ACC112 (cell line): Measurements from ENCODE around the gene PTPRG.
A peak's percentile ranks its signal among the peaks of the same experiment; 100 is the strongest.

Experiments used
- H2AFZ ChIP-seq: fragments of 200-600 bp; sonication (generic); one replicate; pipeline ENCODE4 v1.6.0; 2017; ENCODE audit warnings: antibody characterized with exemption, low read length; ENCODE audit not compliant: unreplicated experiment
- H3K27ac ChIP-seq: fragments of 200-600 bp; sonication (generic); 2 replicates; pipeline ENCODE4 v1.5.1; 2014; ENCODE audit warnings: low read depth, mild to moderate bottlenecking, antibody characterized with exemption, low read length, moderate library complexity
- H3K27me3 ChIP-seq: fragments of 200-600 bp; sonication (generic); 2 replicates; pipeline ENCODE4 v1.6.1; 2014; ENCODE audit warnings: mild to moderate bottlenecking, antibody characterized with exemption, low read length, moderate library complexity, mixed read lengths; ENCODE audit not compliant: insufficient read depth
- H3K36me3 ChIP-seq: fragments of 200-600 bp; sonication (generic); 2 replicates; pipeline ENCODE4 v1.6.1; 2016; ENCODE audit warnings: mild to moderate bottlenecking, antibody characterized with exemption, low read length, moderate library complexity, mixed read lengths; ENCODE audit not compliant: insufficient read depth
- H3K4me1 ChIP-seq: fragments of 200-600 bp; sonication (generic); one replicate; pipeline ENCODE4 v1.6.1; 2016; ENCODE audit warnings: low read length, mixed read lengths; ENCODE audit not compliant: insufficient read depth, unreplicated experiment, control insufficient read depth
- H3K4me3 ChIP-seq: fragments of 200-600 bp; sonication (generic); 2 replicates; pipeline ENCODE4 v1.5.1; 2014; ENCODE audit warnings: mild to moderate bottlenecking, low read depth, low read length
- H3K79me2 ChIP-seq: fragments of 200-600 bp; sonication (generic); one replicate; pipeline ENCODE4 v1.6.0; 2016; ENCODE audit warnings: low read length; ENCODE audit not compliant: control insufficient read depth, unreplicated experiment, insufficient read depth

Gene PTPRG

DNA sequence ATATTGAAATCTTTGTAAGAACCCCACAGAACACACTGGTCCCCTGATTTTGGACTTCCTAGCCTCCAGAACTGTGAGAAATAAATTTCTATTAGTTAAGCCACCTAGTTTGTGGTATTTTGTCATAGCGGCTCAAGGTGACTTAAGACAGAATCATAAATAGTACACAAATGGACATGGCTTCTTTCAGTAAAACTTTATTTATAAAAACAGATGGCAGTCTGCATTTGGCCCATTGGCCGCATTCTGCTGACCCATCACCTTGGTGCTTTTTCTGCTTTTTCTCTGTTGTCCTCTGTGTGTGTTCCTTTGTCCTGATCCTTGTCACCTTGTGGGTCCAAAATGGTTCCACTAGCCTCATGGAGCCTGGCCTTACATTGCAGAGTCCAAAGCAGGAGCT, 363.6 kb downstream of the PTPRG start:
- peaks cover 16% of the 10 kb centered on the region for H3K4me1 ChIP-seq
- H3K4me3 ChIP-seq: no peak overlapping the region
- peaks cover 3% of the 10 kb centered on the region for H3K79me2 ChIP-seq
- H3K36me3 ChIP-seq: no peaks in the 10 kb centered on the region
- H3K27ac ChIP-seq: no peak overlapping the region
- H3K27me3 ChIP-seq: no peaks in the 10 kb centered on the region
- no peak overlapping the region for H2AFZ ChIP-seq

DNA sequence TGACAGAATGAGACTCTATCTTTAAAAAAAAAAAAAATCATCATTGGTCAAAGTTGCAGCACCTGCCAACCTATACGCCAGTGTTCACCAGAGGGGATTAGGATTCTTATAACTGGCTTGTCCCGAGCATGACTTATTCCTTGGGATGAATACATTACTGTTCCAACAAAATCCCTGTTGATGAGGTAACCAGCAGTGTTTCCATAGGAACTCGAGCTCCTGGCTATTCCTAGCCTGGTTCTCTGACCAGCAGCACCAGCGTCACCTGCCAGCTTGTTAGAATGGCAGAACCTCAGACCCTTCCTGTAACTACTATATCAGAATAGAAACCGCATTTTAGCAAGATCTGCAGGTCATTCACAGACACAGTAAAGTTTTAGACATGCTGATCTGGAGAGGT, 364.4 kb downstream of the PTPRG start:
- H3K4me3 ChIP-seq: no peak overlapping the region
- H2AFZ ChIP-seq: no peak overlapping the region
- H3K27ac ChIP-seq: no peak overlapping the region
- H3K36me3 ChIP-seq: no peaks in the 10 kb centered on the region
- no peaks in the 10 kb centered on the region for H3K27me3 ChIP-seq
- peaks cover 16% of the 10 kb centered on the region for H3K4me1 ChIP-seq
- peaks cover 3% of the 10 kb centered on the region for H3K79me2 ChIP-seq

DNA sequence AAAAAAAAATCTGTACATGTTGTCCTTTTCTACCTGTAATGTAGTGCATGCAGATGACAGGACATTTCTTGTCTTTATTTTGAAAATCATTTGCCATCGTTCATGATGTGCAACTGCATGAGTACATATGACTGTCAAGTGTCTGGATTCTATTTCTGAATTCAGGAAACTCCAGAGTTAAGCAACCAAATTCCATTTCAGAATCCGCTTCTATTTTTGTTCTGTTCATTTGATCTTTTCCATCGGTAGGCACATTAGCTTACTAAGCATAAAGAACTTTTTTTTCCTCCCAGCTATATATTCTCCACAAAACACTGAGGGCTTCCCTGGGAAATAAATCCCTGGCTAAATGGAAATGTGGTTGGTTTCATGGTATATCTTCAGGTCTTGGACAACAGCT, 365.6 kb downstream of the PTPRG start:
- H3K4me3 ChIP-seq: no peak overlapping the region
- peak overlapping the region; percentile 78 for H3K27ac ChIP-seq
- no peaks in the 10 kb centered on the region for H3K27me3 ChIP-seq
- peaks cover 16% of the 10 kb centered on the region for H3K4me1 ChIP-seq
- no peak overlapping the region for H2AFZ ChIP-seq
- no peaks in the 10 kb centered on the region for H3K36me3 ChIP-seq
- peaks cover 3% of the 10 kb centered on the region for H3K79me2 ChIP-seq

DNA sequence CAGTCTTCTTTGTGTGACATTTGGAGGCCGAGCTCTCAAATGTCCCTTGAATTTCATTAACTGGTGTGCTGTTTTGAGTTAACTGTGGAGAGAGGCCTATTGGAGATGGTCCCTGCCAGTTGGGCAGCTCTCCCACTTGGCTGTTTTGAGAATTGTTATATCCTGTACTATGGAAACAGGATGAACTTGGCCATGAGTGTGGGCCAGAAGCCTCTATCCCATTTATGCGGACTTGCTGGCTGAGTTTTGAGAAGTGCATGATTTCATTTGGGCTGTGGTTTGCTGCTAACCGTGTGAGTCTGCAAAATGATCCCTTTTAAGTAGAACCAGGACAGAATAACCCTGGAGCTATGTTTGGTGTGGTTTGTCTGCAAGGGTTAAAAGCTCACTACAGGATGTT, 366.0 kb downstream of the PTPRG start:
- Histone ChIP-seq H3K27ac (peak overlapping the region; percentile 78), H3K4me3 (no peak overlapping the region), H3K36me3 (no peaks in the 10 kb centered on the region), H3K79me2 (peaks cover 3% of the 10 kb centered on the region), H3K27me3 (no peaks in the 10 kb centered on the region), H3K4me1 (peaks cover 16% of the 10 kb centered on the region), H2AFZ (no peak overlapping the region)

DNA sequence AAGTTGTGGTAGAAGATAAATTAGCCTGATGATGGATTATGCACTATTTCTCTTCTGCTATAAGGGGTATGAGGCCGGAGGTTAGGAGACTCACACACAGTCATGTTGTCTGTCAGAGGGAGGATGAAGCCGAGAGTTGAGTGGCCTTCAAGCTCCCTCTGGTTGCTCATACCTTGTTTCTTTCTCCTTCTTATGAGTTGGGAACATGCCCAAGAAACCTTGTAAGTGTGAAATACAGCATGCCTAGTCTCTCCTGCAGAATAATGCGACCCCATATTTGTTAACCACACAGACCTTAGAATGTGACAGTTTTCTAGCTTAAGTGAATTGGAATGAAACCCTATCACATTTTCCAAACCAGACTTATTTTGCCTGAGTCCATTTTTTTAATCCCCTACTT, 366.7 kb downstream of the PTPRG start:
- H3K4me3 ChIP-seq: no peak overlapping the region
- H3K27me3 ChIP-seq: no peaks in the 10 kb centered on the region
- H3K27ac ChIP-seq: peak overlapping the region; percentile 78
- peaks cover 16% of the 10 kb centered on the region for H3K4me1 ChIP-seq
- no peaks in the 10 kb centered on the region for H3K36me3 ChIP-seq
- H3K79me2 ChIP-seq: peaks cover 3% of the 10 kb centered on the region
- no peak overlapping the region for H2AFZ ChIP-seq

DNA sequence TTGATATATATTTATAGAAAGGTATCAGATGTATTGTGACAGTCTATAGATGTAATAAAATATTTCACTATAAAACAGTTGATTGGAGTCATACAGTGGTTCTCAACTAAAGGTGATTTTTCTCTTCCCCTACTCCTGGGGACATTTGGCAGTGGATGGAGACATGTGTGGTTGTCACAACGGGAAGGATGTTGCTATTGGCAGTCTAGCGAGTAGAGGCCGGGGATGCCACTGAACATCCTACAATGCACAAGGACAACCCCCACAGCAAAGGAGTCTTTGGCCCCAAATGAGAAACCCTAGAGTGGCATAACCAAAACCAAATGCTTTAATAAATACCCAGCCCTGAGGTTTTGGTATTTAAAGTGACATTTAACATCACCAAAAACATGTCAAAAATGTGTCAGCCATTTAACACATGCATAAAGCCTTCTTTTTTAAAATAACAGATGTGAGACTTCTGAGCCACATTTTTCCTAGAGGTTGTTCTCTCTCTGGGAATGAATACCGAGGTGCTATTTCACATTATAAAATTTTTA, 367.5 kb downstream of the PTPRG start:
- Histone ChIP-seq H2AFZ (no peak overlapping the region), H3K36me3 (no peaks in the 10 kb centered on the region), H3K4me3 (no peak overlapping the region), H3K27ac (no peak overlapping the region), H3K27me3 (no peaks in the 10 kb centered on the region), H3K79me2 (peaks cover 3% of the 10 kb centered on the region), H3K4me1 (peaks cover 16% of the 10 kb centered on the region)

DNA sequence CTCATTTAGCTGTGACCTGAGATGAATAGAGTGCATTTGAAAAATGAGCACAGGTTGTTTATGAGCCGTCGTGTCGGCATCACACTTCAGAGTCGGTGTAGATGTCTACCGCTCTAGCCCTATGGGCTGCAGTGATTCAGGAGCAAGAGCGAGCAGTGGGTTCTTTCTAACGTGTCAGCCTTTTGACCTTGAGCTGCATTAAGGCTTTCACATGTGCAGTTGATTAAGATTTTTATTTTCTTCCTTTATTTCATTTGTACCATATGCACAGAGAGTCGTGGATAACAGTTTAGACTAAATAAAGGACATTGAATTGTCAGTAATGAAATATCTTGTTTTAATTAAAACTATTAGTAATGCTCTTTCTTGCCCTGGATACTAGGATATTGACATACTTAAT, 368.2 kb downstream of the PTPRG start:
- Histone ChIP-seq H3K27me3 (no peaks in the 10 kb centered on the region), H3K36me3 (no peaks in the 10 kb centered on the region), H3K4me1 (peaks cover 16% of the 10 kb centered on the region), H3K27ac (no peak overlapping the region), H3K4me3 (no peak overlapping the region), H2AFZ (no peak overlapping the region), H3K79me2 (peaks cover 3% of the 10 kb centered on the region)

DNA sequence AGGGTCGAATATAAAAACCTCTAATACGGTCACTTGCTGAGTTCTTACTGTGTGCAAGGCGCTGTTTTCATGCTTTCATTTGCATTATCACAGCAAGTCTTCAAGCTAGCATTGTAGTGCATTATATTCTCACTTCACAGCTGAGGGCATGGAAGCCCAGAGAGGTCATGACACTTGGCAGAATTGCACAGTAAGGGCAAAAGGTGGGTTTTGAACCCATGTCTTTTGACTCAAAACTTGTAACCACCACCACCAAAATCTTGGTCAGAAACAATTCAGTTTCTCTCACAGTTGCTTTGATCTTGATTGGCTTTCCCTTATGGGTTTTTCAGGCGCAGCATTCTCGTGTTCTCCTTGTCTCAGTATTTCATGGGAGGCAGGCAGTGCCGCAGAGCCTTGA, 371.1 kb downstream of the PTPRG start:
- peaks cover 4% of the 10 kb centered on the region for H3K4me1 ChIP-seq
- no peak overlapping the region for H2AFZ ChIP-seq
- H3K79me2 ChIP-seq: peaks cover 3% of the 10 kb centered on the region
- no peak overlapping the region for H3K4me3 ChIP-seq
- H3K27me3 ChIP-seq: no peaks in the 10 kb centered on the region
- H3K27ac ChIP-seq: no peak overlapping the region
- no peaks in the 10 kb centered on the region for H3K36me3 ChIP-seq

DNA sequence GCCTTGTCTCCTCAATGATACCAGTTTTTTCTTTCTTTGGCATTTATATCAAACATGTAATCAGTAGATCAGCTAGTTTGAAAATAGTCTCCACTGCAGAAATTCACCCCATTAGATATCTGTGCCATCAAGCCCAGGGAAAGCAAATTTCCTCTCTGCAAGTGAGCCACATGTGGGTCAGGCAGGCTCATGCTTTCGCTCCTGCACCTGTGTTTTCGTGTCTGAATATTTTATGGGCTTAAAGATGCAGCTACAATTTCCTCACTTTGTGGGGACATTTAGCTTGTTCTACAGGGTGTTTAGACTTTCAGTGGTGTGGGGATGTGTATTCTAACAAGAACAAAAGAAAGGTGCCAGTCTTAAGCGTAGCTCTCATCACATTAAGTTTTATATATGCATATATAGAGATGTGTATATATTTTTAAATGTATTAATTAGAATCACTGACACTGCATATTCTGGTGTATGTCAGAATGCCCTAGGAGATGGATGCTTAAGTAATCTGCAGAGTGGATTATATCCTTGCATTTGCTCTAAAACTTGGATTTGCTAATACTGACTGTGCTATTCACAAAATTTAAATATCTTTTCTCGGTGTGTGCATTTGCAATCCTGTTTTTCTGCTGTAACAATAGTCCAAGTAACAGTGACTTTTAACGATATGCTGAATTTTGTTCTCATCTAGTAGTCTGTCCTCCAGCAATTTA, 372.6 kb downstream of the PTPRG start:
- H3K79me2 ChIP-seq: no peaks in the 10 kb centered on the region
- no peaks in the 10 kb centered on the region for H3K27me3 ChIP-seq
- no peaks in the 10 kb centered on the region for H3K36me3 ChIP-seq
- H3K4me3 ChIP-seq: no peak overlapping the region
- no peak overlapping the region for H2AFZ ChIP-seq
- no peak overlapping the region for H3K27ac ChIP-seq
- H3K4me1 ChIP-seq: peaks cover 5% of the 10 kb centered on the region

DNA sequence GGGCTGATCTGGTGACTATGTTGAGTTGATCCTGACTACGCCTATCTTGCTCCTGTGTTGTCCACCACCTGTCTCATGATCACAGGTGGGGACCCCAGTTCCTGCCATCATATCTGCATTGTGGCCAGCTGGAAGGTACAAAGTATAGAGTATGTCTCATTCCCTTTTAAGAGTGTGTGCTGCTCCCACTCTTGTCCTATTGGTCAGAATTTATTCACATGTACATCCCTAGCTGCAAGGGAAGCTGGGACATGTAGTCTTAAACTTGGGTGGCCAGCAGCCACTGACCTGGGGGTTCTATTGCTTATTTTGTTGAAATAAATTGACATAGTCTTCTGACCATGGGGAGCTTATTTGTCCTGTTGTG, 373.1 kb downstream of the PTPRG start:
- Histone ChIP-seq H3K79me2 (no peaks in the 10 kb centered on the region), H2AFZ (no peak overlapping the region), H3K27me3 (no peaks in the 10 kb centered on the region), H3K36me3 (no peaks in the 10 kb centered on the region), H3K4me3 (no peak overlapping the region), H3K4me1 (peaks cover 5% of the 10 kb centered on the region), H3K27ac (no peak overlapping the region)

DNA sequence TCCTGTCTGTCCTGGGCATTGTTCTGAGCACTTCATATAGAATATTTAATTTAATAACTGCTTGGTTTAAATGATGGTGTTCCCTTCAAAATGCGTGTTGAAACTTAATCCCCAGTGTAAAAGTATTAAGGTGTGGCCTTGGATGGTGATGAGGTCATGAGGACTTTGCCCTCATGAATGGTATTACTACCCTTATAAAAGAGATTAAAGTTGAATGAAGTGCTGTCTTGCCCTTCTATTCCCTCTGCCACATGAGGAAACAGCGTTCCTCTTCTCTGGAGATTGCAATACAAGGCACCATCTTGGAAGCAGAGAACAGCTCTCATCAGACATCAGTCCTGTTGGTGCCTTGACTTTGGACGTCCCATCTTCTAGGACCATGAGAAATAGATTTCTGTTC, 374.4 kb downstream of the PTPRG start:
- Histone ChIP-seq H3K27me3 (no peaks in the 10 kb centered on the region), H3K79me2 (no peaks in the 10 kb centered on the region)

More for the DNA sequence above, 374.4 kb downstream of the PTPRG start:
- Histone ChIP-seq H3K27ac (no peak overlapping the region), H3K36me3 (no peaks in the 10 kb centered on the region), H3K4me1 (peaks cover 5% of the 10 kb centered on the region), H2AFZ (no peak overlapping the region), H3K4me3 (no peak overlapping the region)
